ENCODE data around the gene AVPI1. TPM values are rescaled to one million over a fixed set of nuclear protein-coding genes. Genes with fewer than 3 reads are reported as not detected.

The AVPI1 gene
- total and polyA plus RNA-seq, 2 of the 13 experiments (the other 11 are each of a cell fraction or from before 2014, with no cell fraction given) = 39.8 to 61.2 TPM

DNA sequence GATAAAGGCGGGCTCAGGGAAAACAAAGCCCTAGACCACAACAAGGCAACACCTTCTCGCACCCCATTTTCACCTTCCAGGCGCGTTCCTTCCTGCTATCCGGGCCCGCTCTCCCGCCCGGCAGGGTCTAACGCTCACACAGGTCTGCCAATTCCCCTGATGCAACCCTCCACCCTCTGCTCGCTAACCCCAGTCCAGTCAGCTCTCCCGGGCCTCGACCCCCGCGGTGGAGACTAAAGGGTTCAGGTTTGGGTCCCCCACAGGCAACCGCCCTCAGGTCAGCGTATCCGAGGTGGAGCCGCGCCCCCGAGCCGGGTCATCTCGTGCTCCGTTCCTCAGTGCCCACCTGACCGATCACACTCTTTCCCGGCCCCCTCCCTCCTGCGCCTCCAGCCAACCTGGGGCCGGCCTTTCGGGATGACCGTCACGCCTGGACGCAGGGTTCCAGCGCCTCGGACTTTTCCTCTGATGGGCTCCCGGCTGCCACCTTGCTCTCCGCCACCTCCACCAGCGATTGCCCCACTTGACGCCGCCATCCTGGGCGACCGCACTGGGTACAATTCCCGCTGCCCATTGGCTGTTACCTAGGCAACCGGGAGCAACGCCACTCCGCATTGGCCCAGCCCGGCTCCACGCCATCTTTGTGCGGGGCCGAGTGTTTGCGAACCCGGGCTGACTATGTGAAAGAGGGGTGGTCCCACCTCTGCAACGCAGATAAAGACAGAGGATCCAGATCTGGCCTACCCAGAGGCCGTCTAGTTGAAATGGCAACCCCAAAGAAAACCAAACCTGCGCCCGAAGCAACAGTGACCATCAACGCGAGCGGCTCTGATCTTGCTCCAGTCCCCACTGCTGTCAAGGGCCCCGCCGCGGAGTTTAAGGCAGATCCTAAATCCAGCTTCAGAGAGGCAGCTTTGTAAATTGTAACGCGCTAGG, 53.8 kb downstream of the AVPI1 start, which contains the start of gene MORN4 (continued):
- TF ChIP-seq CSRNP2 (CRISPR knock-in tag; conservative IDR thresholded peaks at IDR 0.05; ENCODE audit: low read depth) = no peak
- 0 out of 2 replicates have a peak, but pooled peaks have one; percentile 67 for TF ChIP-seq ZMAT3 (CRISPR knock-in tag; conservative IDR thresholded peaks at IDR 0.05)
- TF ChIP-seq RAD51 (IDR thresholded peaks at IDR 0.05; ENCODE audit: borderline replicate concordance) = no peak
- no peak for TF ChIP-seq PRPF4 (IDR thresholded peaks at IDR 0.05; ENCODE audit: low read depth, low read length, poor library complexity, severe bottlenecking)
- no peak for TF ChIP-seq ZKSCAN5 (CRISPR knock-in tag; IDR thresholded peaks at IDR 0.05)
- no peak for TF ChIP-seq TEAD3 (CRISPR knock-in tag; optimal IDR thresholded peaks at IDR 0.05; ENCODE audit: borderline replicate concordance)
- TF ChIP-seq JUND (CRISPR knock-in tag; IDR thresholded peaks at IDR 0.05) = 0 out of 2 replicates have a peak, but pooled peaks have one; percentile 11
- TF ChIP-seq MED8 (CRISPR knock-in tag; IDR thresholded peaks at IDR 0.05; ENCODE audit: insufficient replicate concordance) = peak; percentile 14
- no peak for TF ChIP-seq NCOA5 (CRISPR knock-in tag; IDR thresholded peaks at IDR 0.05)
- TF ChIP-seq HIVEP1 (CRISPR knock-in tag; IDR thresholded peaks at IDR 0.05) = peak; percentile 48; the same call in 1 of the 2 replicates
- 0 out of 2 replicates have a peak, but pooled peaks have one; percentile 53 for TF ChIP-seq SMAD1 (CRISPR knock-in tag; IDR thresholded peaks at IDR 0.05; ENCODE audit: borderline replicate concordance, low read depth)
- no peak; the same call in 1 of the 2 replicates for TF ChIP-seq ZXDC (CRISPR knock-in tag; IDR thresholded peaks at IDR 0.05)
- TF ChIP-seq, protein P1, sequence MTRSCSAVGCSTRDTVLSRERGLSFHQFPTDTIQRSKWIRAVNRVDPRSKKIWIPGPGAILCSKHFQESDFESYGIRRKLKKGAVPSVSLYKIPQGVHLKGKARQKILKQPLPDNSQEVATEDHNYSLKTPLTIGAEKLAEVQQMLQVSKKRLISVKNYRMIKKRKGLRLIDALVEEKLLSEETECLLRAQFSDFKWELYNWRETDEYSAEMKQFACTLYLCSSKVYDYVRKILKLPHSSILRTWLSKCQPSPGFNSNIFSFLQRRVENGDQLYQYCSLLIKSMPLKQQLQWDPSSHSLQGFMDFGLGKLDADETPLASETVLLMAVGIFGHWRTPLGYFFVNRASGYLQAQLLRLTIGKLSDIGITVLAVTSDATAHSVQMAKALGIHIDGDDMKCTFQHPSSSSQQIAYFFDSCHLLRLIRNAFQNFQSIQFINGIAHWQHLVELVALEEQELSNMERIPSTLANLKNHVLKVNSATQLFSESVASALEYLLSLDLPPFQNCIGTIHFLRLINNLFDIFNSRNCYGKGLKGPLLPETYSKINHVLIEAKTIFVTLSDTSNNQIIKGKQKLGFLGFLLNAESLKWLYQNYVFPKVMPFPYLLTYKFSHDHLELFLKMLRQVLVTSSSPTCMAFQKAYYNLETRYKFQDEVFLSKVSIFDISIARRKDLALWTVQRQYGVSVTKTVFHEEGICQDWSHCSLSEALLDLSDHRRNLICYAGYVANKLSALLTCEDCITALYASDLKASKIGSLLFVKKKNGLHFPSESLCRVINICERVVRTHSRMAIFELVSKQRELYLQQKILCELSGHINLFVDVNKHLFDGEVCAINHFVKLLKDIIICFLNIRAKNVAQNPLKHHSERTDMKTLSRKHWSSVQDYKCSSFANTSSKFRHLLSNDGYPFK (CRISPR knock-in tag; IDR thresholded peaks at IDR 0.05; ENCODE audit: borderline replicate concordance) = peak; percentile 95
- no peak for TF ChIP-seq AGO1 (IDR thresholded peaks at IDR 0.05; ENCODE audit: low read depth, low read length, poor library complexity, severe bottlenecking)
- no peak for TF ChIP-seq ZFP37 (CRISPR knock-in tag; IDR thresholded peaks at IDR 0.05; ENCODE audit: borderline replicate concordance)
- no peak for TF ChIP-seq ZFYVE20 (CRISPR knock-in tag; IDR thresholded peaks at IDR 0.05; ENCODE audit: borderline replicate concordance, low read depth)
- TF ChIP-seq, protein P2, sequence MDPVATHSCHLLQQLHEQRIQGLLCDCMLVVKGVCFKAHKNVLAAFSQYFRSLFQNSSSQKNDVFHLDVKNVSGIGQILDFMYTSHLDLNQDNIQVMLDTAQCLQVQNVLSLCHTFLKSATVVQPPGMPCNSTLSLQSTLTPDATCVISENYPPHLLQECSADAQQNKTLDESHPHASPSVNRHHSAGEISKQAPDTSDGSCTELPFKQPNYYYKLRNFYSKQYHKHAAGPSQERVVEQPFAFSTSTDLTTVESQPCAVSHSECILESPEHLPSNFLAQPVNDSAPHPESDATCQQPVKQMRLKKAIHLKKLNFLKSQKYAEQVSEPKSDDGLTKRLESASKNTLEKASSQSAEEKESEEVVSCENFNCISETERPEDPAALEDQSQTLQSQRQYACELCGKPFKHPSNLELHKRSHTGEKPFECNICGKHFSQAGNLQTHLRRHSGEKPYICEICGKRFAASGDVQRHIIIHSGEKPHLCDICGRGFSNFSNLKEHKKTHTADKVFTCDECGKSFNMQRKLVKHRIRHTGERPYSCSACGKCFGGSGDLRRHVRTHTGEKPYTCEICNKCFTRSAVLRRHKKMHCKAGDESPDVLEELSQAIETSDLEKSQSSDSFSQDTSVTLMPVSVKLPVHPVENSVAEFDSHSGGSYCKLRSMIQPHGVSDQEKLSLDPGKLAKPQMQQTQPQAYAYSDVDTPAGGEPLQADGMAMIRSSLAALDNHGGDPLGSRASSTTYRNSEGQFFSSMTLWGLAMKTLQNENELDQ (CRISPR knock-in tag; IDR thresholded peaks at IDR 0.05; ENCODE audit: borderline replicate concordance) = no peak
- TF ChIP-seq SAFB2 (CRISPR knock-in tag; IDR thresholded peaks at IDR 0.05; ENCODE audit: borderline replicate concordance, low read depth) = no peak

Data from HepG2 (cell line).